ENCODE results near the gene TSPAN11.

The TSPAN11 gene

DNA sequence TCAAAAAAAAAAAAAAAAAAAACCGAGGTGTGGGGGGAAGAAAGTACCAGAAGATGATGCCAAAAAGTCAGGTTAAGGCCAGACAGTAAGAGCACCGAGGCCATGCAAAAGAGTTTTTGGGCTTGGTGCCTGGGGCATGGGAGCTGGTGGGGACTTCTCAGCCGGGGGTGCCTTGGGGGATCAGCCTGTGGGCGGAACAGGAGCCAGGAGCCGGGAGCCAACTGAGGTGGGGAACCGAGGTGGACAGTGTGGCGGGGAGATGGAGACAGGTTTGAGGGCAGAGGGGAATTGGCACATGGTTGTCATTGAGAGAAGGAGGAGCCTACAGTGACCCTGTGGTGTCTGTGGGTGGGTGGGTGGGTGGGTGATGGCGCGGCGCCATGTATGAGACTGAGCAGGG lies 33.2 kb downstream of the TSPAN11 start:
- no peak for DNase-seq (ENCODE audit: low read depth in 2 of 2)

DNA sequence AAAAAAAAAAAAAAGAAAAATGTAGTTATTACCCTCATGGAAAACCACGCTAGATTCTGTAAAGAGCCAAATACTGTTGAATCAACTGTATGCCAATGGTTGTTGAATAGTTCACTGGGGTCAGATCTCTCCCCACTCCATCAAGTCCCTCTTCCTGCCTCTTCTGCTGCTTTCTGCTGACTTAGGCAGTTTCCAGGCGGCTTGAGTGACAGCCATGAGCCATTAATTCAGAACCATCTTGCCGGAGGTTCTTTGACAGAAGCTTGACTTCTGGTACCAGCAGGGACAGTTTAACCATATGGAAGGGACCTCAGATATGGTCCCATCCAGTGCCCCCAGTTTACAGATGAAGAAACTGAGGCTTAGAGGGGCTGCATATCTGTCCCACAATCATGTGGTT lies 34.5 kb downstream of the TSPAN11 start:
- DNase-seq (ENCODE audit: low read depth in 2 of 2): no peak

DNA sequence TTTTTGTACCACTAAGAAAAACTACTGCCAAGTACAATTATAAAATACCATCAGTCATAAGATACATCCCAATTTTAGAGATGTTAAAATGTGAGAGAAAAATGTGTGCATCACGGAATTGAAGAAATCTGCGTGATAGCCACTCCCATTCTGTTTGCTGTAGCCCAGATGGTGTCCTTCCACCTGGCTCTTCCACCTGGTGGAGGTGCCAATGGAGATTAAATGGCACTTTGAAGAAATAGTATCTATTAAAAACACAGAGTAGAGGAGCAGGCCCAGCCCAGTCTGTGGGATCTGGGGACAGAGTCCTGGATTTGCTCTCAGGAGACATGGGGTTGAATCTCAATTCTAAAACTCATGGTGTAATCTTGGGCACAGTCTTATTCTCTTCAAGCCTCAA lies 35.5 kb downstream of the TSPAN11 start:
- no peak for DNase-seq (ENCODE audit: low read depth in 2 of 2)

DNA sequence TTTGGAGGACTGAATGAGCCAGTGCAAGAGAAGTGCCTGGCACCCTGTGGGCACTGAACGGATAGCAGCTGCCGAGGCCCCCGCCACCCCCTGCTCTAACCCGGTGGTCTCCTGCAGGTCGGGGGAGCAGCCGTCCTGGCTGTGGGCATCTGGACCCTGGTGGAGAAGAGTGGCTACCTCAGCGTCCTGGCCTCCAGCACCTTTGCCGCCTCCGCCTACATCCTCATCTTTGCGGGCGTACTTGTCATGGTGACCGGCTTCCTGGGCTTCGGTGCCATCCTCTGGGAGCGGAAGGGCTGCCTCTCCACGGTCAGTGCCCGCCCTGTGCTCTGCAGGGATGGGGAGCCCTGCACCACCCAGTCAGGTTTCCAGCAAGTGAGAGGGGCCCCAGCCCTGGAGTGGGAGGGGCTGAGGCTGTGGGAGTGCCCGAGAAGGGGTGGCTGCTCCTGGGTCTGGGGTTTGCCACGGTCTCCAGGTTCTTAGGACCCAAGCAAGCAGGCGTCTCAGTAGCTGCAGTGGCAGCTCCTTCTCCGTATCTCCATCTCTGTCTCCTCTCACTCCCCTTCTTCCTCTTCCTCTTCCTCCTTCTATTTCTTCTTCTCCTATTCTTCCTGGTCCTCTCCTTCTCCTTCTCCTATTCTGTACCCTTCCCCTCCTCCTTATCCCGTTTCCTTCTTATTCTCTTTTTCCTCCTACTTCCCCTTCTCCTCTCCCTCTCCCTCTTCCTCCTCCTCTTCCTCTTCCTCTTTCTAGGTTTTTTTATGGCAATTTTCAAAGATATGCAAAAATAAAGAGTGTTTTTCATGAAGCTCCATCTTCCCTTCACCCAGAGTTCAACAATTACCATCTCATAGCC lies 37.4 kb downstream of the TSPAN11 start:
- no peak for DNase-seq (ENCODE audit: low read depth in 2 of 2)

DNA sequence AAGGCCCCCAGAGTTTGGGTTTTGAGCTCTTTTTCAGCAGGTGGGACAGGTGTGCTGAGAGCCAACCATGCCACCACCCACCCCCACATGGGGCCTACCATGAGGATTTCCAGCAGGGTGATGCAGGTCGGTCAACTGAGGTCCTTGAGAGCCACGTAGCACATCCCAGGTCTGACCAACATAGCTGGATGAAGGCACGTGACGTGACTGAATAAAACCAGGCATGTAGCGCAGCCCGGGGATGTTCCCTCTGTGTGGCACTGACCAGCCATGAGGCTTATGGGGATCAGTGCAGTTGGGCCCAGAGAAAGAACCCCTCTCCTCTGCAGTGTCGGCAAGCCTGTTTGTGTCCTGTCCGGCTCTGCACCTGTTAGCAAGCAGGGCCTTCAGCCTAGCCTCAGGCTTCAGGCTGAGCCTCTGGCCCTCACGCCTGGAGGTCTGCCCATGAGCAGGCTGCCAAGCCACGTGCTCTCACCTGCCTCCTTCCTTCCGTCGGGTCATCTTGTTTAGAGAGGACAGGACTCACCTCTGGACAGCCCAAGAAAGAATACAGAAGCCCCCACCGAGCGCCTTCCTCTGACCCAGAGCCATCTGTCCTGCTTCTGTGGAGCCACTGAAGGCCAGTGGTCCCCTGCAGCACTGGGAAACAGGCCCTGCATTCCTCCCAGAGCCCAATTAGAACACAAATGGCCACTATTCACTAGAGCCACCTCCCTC lies 38.5 kb downstream of the TSPAN11 start:
- DNase-seq (ENCODE audit: low read depth in 2 of 2): no peak

DNA sequence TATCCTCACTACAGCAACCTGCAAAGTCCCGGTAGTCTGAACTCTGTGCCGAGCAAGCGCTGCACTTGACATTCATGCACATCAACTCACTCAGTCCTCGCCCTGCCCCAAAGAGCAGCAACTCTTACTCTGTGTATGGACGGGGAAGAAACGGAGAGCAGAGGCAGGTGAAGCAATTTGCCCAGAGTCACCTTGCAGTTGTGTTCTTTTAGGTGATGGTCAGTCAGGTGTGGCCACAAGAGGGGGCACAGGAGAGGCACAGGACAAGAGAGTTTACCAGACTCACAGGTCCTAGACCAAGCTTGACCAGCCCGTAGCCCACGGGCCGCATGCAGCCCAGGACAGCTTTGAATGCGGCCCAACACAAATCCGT lies 39.1 kb downstream of the TSPAN11 start:
- DNase-seq (ENCODE audit: low read depth in 2 of 2): no peak

DNA sequence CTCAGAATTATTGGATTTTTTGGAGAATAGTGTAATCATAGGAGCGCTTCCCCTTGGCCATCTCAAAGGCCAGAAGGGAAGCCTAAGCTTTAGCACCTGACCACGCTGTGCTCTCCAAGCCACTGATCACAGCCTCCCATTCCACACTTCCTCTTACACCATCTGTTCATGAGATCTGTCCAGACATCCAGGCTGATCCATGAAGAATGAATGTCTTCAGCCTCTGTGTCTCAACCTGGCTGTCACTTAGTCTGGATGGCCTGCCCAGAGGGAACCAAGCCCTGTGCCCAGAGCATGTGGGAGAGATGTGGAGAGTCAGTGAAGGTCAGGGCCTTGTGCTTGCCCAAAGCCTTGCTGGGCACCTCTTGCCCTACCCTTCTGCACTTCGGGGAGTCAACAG lies 40.5 kb downstream of the TSPAN11 start:
- DNase-seq (ENCODE audit: low read depth in 2 of 2): no peak

DNA sequence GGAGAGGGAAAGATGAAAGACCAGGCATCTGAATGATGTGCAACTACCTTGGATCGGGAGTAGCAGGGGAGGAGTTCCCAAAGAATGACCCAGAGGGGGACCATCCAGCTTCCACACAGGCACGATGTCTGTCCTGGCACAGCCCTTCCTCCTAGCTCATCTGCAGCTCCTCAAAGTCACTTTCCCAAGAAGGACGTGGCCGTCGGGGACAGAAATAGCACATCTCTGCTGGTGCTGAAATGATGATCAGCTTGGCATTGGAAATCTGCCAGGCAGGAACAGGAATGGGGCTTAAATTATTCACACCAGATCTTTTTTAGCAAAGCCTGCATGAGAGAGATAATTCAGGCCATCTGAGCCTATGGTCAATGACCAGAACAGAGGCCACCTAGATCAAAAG lies 41.7 kb downstream of the TSPAN11 start:
- DNase-seq (ENCODE audit: low read depth in 2 of 2): no peak

DNA sequence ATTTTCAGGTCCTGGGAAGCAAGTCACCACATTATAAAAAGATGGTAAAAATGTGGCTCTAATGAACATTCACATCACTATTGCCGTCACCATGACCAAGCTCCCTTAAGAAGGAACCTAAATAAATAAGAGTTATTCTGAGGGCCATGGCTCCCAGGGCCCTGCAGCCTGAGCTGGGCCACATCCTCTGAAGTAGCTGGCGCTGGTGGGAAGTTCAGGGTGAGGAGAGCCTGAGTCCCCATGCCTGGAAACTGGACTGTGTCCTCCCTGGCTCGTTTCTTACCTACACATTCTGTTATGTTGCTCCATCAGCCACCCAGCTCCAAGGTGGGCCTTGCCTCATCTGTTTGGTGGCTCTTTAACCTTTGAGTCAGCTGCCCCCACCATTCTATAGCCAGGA lies 42.5 kb downstream of the TSPAN11 start:
- no peak for DNase-seq (ENCODE audit: low read depth in 2 of 2)

DNA sequence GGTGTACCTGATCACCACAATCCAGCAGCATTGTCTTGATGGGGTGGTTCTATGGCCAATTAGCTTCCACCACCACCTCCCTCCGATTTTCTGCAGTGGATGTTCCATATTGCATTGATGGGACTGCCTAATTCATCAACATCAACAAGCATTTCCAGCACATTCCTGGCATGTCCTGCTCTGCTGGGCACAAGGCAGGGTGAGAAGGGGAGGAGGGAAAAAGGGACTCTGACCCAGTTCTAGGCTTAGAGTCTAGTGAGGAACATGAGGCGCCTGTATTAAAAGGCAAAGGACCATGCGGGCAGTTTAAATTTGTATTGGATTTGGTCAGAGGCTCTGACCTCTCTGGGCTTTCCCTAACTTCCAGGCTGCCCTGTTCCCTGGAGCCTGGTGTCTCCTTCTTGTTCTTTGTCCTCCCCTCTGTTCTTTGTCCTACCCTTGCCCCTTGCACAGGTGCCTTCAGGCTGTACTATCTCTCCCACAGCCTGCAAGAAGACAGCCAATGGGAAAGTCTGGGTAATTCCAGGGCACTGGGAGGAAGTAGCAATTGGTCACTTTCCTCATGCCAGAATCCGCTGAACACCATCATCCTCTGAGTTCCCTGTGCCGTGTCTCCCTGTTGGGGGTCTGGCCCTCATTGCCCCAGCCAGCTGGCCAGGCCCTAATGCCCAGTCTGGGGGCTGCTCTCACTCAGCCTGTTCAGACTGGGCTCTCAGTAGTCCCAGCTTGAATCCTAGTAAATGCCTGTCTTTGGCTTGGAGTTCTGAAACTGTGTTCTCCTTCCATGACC lies 43.3 kb downstream of the TSPAN11 start:
- no peak for DNase-seq (ENCODE audit: low read depth in 2 of 2)

DNA sequence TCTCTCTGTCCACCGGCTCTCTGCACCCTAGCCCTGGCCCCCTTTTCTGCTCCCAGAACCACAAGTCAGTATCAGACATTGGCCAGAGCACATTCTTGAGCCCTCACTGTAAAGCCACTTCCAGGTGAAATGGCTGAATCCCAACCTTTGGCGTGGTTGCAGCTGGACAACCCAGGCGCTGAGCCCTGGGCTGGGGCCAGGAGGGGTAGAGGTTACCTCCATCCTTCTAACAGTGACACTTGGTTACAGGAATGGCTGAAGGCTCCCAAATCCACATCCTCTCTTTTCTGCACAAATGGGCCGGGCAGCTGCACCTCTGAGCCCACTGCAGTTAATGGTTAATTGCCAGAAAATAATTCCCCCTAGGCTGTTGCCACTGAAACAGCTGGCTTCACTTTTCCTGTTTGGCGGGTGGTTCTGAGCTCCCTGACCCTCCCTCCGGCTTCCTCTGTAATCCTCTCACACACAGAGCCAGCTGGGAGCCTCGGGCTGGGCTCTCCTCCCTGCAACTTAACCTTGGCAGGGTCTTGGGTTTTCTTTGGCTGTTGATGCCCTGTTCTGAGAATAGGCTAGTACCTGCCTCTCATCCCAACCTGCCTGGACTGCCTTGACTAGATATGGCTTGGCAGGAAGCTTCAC lies 44.1 kb downstream of the TSPAN11 start:
- DNase-seq (ENCODE audit: low read depth in 2 of 2): no peak

DNA sequence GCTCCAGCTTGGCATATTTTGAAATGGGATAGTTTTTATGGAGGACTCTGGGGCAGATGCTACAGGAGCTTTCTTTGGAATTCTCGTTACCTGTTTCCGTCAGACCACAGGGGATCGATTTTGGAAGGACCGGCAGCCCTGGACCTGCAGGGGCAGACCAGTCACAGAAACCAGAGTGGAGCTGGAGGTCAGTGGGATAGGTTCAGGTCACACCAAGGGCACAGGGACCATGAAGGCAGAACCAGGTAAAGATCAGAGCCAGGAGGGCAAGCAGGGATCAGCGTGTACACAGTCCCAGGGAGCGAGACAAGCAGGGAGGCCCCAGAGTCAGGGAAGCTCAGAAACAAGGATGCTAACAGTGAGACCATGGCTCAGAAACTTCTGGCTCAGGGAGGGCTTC lies 45.5 kb downstream of the TSPAN11 start:
- no peak for DNase-seq (ENCODE audit: low read depth in 2 of 2)

DNA sequence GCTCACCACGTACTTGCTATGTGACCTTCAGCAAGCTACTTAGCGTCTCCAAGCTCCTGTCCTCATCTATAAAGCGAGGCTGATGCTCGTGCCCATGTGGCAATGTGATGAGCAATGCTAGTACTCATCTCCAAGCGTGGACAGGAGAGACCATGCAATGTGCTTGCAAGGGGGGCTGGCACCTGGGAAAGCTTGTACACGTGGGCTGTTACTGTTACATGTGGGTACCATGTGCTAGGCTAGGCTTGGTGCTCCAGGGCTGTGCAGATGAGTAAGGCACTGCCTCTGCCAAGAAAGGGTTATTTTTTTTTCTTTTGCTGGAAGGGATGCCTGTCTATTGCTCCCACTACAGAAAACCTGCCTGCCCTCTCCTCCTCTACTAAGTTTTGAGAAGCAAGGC lies 46.6 kb downstream of the TSPAN11 start:
- no peak for DNase-seq (ENCODE audit: low read depth in 2 of 2)

DNA sequence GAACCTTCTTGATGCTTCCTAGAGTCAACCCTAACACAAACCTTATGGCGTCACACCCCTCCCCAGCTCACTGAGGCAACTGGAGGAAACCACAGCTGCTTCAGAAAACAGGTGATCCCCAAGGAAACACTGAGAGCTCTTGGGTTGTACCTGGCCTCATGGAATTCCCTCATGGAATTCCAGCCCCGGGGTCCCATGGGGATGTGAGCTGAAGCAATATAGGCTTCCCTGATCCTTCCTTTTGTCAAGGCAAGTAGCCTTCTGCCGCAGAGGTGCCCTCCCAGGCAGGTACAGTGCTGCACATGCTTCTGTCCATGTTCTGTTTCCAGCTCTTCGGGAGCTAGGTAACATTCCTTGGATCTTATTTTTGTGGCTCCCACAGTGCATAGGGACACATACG lies 47.3 kb downstream of the TSPAN11 start:
- DNase-seq (ENCODE audit: low read depth in 2 of 2): no peak

DNA sequence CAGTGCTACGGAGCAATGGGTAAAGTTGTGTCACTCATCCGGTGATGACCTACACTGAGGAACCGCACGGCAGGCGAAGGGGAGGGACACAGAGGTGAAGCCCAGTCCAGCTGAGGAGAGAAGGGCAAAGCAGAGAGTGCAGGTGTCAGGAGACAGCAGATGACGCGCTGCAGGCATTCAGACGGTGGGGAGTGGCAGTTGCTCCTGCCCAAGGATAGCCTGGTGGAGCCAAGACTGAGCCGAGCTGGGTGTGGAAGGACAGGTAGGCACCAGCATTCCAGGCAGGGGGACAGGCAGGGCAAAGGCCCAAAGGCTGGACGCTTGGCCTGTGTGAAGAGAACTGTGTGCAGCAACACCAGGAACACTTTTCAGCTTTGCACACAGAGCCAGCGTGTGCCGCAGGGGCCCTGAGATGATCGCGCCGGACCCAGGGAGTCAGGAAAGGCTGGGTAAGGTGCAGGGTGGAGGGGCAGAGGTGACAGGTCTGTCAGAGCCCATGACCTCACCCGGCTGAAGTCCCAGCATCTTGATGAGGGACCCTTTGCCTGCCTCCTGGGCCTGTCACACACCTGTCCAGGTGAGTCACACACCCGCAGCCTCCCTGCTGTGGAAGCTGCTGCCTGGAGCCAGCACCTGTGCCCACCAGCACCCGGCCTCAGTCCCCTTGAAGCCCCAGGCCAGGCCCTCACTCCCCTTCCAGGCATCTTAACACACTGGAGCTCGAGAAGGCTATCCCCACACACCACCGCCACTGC lies 48.4 kb downstream of the TSPAN11 start:
- DNase-seq (ENCODE audit: low read depth in 2 of 2): no peak

DNA sequence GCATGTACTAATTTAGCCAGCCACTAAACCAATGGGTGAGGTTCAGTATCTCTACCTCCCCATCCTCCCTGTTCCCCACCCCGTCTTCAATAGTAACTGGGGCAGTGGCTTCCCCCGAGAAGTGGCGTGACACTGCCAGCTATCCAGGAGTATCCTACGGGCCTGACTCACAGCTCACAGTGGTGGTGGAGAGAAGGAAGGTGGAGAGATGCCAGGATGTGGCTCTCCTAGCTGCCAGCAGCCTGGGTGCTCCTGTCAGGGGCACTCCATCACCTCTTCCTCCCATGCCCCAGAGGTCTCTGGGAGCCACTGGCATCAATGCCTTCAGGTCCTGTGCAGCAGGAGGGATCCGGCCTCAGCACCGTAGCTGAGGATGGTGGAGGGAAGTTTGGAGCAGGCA lies 49.0 kb downstream of the TSPAN11 start:
- no peak for DNase-seq (ENCODE audit: low read depth in 2 of 2)

DNA sequence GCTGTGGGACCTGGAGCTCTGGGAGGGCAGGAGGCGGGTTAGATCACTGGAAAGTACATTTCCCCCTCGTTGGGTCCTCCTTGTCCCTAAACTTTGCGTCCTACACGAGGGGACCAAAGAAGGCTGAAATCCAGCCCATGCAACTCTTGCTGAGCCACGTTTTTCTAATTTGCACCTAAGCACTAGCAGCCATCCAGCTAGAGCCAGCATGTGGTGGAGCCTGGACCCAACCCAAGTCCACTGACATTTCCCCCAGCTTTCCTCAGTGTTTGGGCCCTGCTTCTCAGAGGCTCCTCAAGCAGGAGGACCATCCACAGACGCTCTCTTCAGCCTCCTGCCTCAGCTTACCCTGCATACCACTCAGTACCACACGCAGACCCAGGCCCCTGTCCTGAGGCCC lies 49.7 kb downstream of the TSPAN11 start:
- no peak for DNase-seq (ENCODE audit: low read depth in 2 of 2)

DNA sequence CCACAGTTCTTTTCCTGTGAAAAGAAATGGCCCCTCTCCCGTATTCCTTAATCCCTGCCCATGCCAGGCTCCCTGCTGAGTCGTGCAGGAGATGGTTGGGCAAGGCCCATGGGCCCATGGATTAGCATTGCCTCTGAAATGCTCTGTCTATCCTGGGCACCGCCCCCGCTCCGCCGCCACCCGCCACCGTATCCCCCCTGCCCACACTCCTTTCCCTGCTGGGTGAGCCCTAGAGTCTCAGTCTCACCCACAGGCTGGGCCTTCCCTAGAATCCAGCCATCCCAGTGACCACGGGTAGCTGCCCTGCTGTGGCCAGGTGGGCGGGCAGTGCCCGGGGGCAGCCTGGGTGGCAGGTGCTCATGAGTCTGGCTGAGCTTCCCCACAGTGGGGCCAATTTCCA lies 50.6 kb downstream of the TSPAN11 start:
- DNase-seq (ENCODE audit: low read depth in 2 of 2): no peak

DNA sequence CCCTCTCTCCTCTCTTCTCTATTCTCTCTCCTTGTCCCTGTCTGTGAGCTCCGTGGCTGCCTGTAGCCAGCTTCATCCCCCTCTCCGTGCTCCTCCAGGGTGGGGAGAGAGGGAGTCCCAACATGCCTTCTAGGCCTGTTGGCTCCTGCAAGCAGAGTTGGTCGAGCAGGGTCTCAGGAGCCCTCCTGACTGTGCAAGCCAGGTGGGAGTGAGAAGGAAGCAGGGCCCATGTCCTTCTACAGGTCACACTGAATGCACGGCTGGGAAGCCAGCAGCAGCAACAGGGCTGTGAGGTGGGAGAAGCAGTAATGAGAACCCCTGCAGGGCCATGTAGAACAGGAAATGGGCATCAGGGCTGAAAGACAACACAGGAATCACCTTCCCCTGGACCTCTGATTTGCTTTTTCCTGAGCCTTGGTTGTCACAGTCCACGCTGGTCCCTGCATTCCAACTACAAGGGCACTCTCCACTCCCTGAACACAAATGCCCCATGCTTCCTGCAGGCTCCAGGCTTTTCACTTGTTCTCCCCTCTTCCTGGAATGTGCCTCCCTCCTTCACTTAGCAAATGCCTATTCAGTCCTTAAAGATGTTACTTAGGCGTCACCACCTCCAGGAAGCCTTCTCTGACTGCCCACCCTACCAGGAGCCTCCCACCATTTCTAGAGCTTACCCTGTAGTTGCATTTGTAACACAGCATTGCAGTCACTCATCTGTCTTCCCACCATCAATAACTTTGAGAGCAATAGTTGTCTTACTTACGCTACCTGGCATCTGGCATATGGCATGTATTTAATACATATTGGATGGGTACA lies 51.2 kb downstream of the TSPAN11 start:
- DNase-seq (ENCODE audit: low read depth in 2 of 2): no peak

DNA sequence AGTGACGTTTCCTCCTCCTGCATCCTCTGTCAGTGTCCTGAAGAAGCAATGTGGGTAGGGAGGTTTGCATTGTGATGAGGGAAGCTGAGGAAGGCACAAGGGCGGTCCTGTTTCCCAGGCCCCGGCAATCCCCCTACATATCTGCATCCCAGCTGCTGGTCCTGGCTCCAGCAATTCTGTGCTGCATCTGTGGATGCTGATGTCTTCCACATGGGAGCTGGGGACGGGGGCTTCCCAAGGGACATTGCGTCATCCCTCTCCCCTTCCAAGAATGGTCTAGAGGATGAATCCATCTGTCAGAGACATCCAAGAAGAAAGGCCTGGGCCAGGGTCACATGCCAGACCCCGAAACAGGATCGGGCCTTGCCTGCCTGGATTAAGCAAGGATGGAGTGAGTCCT lies 52.1 kb downstream of the TSPAN11 start:
- DNase-seq (ENCODE audit: low read depth in 2 of 2): no peak

Data from stimulated activated CD8-positive, alpha-beta memory T cell treated with anti-CD3 and anti-CD28 coated beads, Interleukin-7, amount 100 ng/mL, for 1 hour (primary cell).